GM12878 (cell line): Measurements from ENCODE around the gene IL1R2. TPM values are rescaled to one million over a fixed set of nuclear protein-coding genes. Genes with fewer than 3 reads are reported as not detected.
"Not testable (repeated sequence)": the region's sequence is repeated elsewhere in the genome, so short reads cannot be mapped to it uniquely, and the experiment has no call there.

ENCODE experiments used
- ATAC-seq: fragments of 200-7000 bp; cut with Tn5 transposase; 3 replicates; pipeline ENCODE4 v1.9.1; 2020; ENCODE audit warnings: mild to moderate bottlenecking, moderate library complexity
- BruUV-seq: library from RNA; stranded (reverse); fragments of 400-500 nt; replicated peaks from 2 replicates; lab custom pipeline; 2021; lab: Mats Ljungman, UMichigan
- CTCF ChIA-PET: fragments of 300-600 bp; sonication (Branson Sonifier 250); formaldehyde crosslinking; extraction: SDS; loops from one replicate; lab custom pipeline; 2021; ENCODE audit warnings: inconsistent platforms; lab: Yijun Ruan, JAX
- POLR2A ChIA-PET: fragments of 350-600 bp; formaldehyde crosslinking; extraction: SDS; loops from one replicate; lab custom pipeline; 2021; ENCODE audit warnings: inconsistent platforms; lab: Charles Lee
- RAD21 ChIA-PET: fragments of 300-600 bp; sonication (Branson Sonifier 250); formaldehyde crosslinking; loops from one replicate; lab custom pipeline; 2023; ENCODE audit warnings: antibody characterized with exemption; ENCODE audit not compliant: unreplicated experiment; lab: Charles Lee
- SMC1A ChIA-PET: fragments of 300-600 bp; sonication (Branson Sonifier 250); formaldehyde crosslinking; loops from one replicate; lab custom pipeline; 2023; ENCODE audit not compliant: unreplicated experiment, uncharacterized antibody; lab: Charles Lee
- DNase-seq: peaks from one replicate; pipeline ENCODE4 v3.0.0-alpha.2; 2011; ENCODE audit warnings: low read depth, low spot score
- FAIRE-seq: peaks from 3 replicates; lab custom pipeline; 2011; peaks lifted over from hg19 to GRCh38; lab: Jason Lieb, UNC
- H2AFZ ChIP-seq: 2 replicates; pipeline ENCODE4 v1.6.0; 2011; ENCODE audit warnings: low read depth, low read length, control low read depth; ENCODE audit not compliant: control insufficient read depth
- H3K27ac ChIP-seq: 2 replicates; pipeline ENCODE4 v1.5.1; 2011; ENCODE audit warnings: control low read depth; ENCODE audit not compliant: control insufficient read depth, insufficient read depth
- H3K27me3 ChIP-seq, 2 experiments: replicated peaks in 1 of 2; 2 replicates each; pipeline versions ENCODE4 v1.6.0 to v1.6.1; 2011; ENCODE audit warnings: low read length in 1 of 2; ENCODE audit not compliant: control insufficient read depth in 2 of 2, insufficient read depth in 2 of 2
- H3K36me3 ChIP-seq, 2 experiments: 2 replicates each; pipeline ENCODE4 v1.5.1; 2011; ENCODE audit warnings: low read length in 1 of 2; ENCODE audit not compliant: control insufficient read depth in 2 of 2, insufficient read depth in 2 of 2
- H3K4me1 ChIP-seq: 2 replicates; pipeline ENCODE4 v1.6.1; 2011; ENCODE audit warnings: mild to moderate bottlenecking, low read length, moderate library complexity, mixed read lengths; ENCODE audit not compliant: control insufficient read depth, insufficient read depth
- H3K4me2 ChIP-seq: 2 replicates; pipeline ENCODE4 v1.6.0; 2011; ENCODE audit warnings: control low read depth; ENCODE audit not compliant: control insufficient read depth, insufficient read depth
- H3K4me3 ChIP-seq: fragments of 200-600 bp; sonication (generic); 2 replicates; pipeline ENCODE4 v1.5.1; 2016
- H3K79me2 ChIP-seq: 2 replicates; pipeline ENCODE4 v1.6.0; 2011; ENCODE audit warnings: low read length; ENCODE audit not compliant: control insufficient read depth, insufficient read depth
- H3K9ac ChIP-seq: 2 replicates; pipeline ENCODE4 v1.8.0; 2011; ENCODE audit warnings: low read length, control low read depth, mixed read lengths; ENCODE audit not compliant: control insufficient read depth, insufficient read depth
- H3K9me3 ChIP-seq: replicated peaks from 3 replicates; pipeline ENCODE4 v1.5.1; 2011; ENCODE audit warnings: mild to moderate bottlenecking, low read length; ENCODE audit not compliant: control insufficient read depth, insufficient read depth
- H4K20me1 ChIP-seq: 2 replicates; pipeline ENCODE4 v1.6.0; 2011; ENCODE audit not compliant: control insufficient read depth, insufficient read depth
- CBX5 ChIP-seq: sonication (generic); IDR thresholded peaks from 2 replicates; pipeline ENCODE4 v1.6.1; 2016; ENCODE audit warnings: low read depth, moderate library complexity, mild to moderate bottlenecking, inconsistent platforms
- ETV6 ChIP-seq, 2 experiments: fragments of 450-650 bp in 1 of 2; IDR thresholded peaks in 1 of 2; conservative IDR thresholded peaks in 1 of 2; 2 replicates each; pipeline ENCODE4 v1.6.1; 2014; ENCODE audit warnings: antibody characterized with exemption in 1 of 2, borderline replicate concordance in 1 of 2, low read depth in 1 of 2, mild to moderate bottlenecking in 1 of 2, moderate library complexity in 1 of 2
- GABPA ChIP-seq: IDR thresholded peaks from 2 replicates; pipeline ENCODE4 v1.6.1; 2014; ENCODE audit warnings: antibody characterized with exemption, low read depth, mild to moderate bottlenecking, inconsistent platforms
- IKZF1 ChIP-seq: fragments of 450-650 bp; conservative IDR thresholded peaks from 2 replicates; pipeline ENCODE4 v1.6.1; 2017; ENCODE audit warnings: antibody characterized with exemption, mild to moderate bottlenecking
- IKZF2 ChIP-seq, 2 experiments: fragments of 450-650 bp; IDR thresholded peaks; 2 replicates each; pipeline ENCODE4 v1.6.1; 2017; ENCODE audit warnings: mild to moderate bottlenecking in 2 of 2, moderate library complexity in 2 of 2
- JUND ChIP-seq: IDR thresholded peaks from 2 replicates; pipeline ENCODE4 v1.6.1; 2012; ENCODE audit warnings: low read depth, mild to moderate bottlenecking, low read length, improper control_type of control experiment, moderate library complexity
- KLF5 ChIP-seq: fragments of 450-650 bp; IDR thresholded peaks from 2 replicates; pipeline ENCODE4 v1.6.1; 2014; ENCODE audit warnings: mild to moderate bottlenecking; ENCODE audit not compliant: partially characterized antibody
- MTA2 ChIP-seq: fragments of 450-650 bp; IDR thresholded peaks from 2 replicates; pipeline ENCODE4 v1.6.1; 2016; ENCODE audit warnings: low read depth, mild to moderate bottlenecking, moderate library complexity
- PAX8 ChIP-seq: fragments of 450-650 bp; IDR thresholded peaks from 2 replicates; pipeline ENCODE4 v1.6.1; 2017; ENCODE audit warnings: mild to moderate bottlenecking, moderate library complexity
- RB1 ChIP-seq: fragments of 450-650 bp; formaldehyde crosslinking; IDR thresholded peaks from 2 replicates; pipeline ENCODE4 v1.6.1; 2017; ENCODE audit warnings: mild to moderate bottlenecking, borderline replicate concordance
- RUNX3 ChIP-seq: IDR thresholded peaks from 2 replicates; pipeline ENCODE4 v1.6.1; 2012; ENCODE audit warnings: low read length, inconsistent platforms
- STAT3 ChIP-seq: IDR thresholded peaks from 2 replicates; pipeline ENCODE4 v1.6.1; 2011; ENCODE audit warnings: low read depth, low read length, improper control_type of control experiment
- TCF12 ChIP-seq: IDR thresholded peaks from 2 replicates; pipeline ENCODE4 v1.6.1; 2011; ENCODE audit warnings: low read depth, mild to moderate bottlenecking, low read length
- YBX1 ChIP-seq: fragments of 450-650 bp; IDR thresholded peaks from 2 replicates; pipeline ENCODE4 v1.6.1; 2016; ENCODE audit warnings: antibody characterized with exemption
- ZZZ3 ChIP-seq: IDR thresholded peaks from 2 replicates; pipeline ENCODE4 v1.6.1; 2011; ENCODE audit warnings: low read depth; ENCODE audit not compliant: control insufficient read depth, insufficient read length
- WGBS: methylation state at CpG from one replicate; pipeline ENCODE4 v1.1.6; 2016; ENCODE audit warnings: low lambda C conversion rate; ENCODE audit not compliant: insufficient replicate concordance, insufficient coverage; ENCODE audit errors: missing lambda C conversion rate; 5-methylcytosine and 5-hydroxymethylcytosine counted together
- in situ Hi-C: fragments of 300-500 bp; cut with MboI; formaldehyde crosslinking; loops from 9 replicates; pipeline ENCODE4 v1.14.3; 2018; ENCODE audit warnings: mixed read lengths
- intact Hi-C: fragments of 100-400 bp; cut with micrococcal nuclease; formaldehyde crosslinking; loops from one replicate; pipeline ENCODE4 v1.14.2; 2022; ENCODE audit not compliant: unreplicated experiment
- polyA plus RNA-seq, 11 experiments: library from polyadenylated mRNA; depleted of rRNA in 4 of 11; unstranded in 6 of 11; stranded (reverse) in 5 of 11; fragments of >200 nt; fragmentation: Nextera tagmentation in 4 of 11; fragmentation: Illumina TruSeq in 1 of 11; extraction: Ambion mirVana in 4 of 11; extraction: Trizol in 1 of 11; gene quantifications; 1 replicate in 1 of 11; 2 replicates in 10 of 11; pipeline versions ENCODE4 v1.2.1 to v1.2.3, GENCODE V29; 2011 to 2016; ENCODE audit warnings: inconsistent platforms in 2 of 11, missing spikeins in 2 of 11, low read depth in 1 of 11
- total RNA-seq, 4 experiments: library from RNA; depleted of rRNA in 3 of 4; stranded (reverse); fragments of >200 nt in 3 of 4; fragmentation: Illumina TruSeq in 1 of 4; extraction: Trizol in 1 of 4; gene quantifications; 2 replicates each; pipeline versions ENCODE4 v1.2.1 to v1.2.3, GENCODE V29; 2013 to 2021
- TF ChIP-seq, protein P1 (sequence below): fragments of 450-650 bp; formaldehyde crosslinking; IDR thresholded peaks from 2 replicates; pipeline ENCODE4 v1.4.0; 2020; ENCODE audit warnings: mild to moderate bottlenecking, moderate library complexity

Gene IL1R2
- total and polyA plus RNA-seq, 10 of the 15 experiments (the other 5 are each of a cell fraction or from before 2014, with no cell fraction given), result 0.44 to 6.4 (median 0.62) TPM

DNA sequence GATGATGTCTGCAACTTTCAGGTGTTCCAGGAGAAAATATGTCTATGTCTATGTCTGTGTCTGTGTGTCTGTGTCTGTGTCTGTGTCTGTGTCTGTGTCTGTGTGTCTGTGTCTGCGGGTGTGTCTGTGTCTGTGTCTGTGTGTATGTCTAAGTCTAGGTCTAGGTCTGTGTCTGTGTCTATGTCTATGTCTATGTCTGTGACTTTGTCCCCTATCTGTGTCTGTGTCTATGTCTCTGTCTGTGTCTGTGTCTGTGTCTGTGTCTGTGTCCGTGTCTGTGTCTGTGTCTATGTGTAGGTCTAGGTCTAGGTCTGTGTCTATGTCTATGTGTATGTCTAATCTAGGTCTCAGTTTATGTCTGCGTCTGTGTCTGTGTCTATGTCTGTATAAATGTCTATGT lies 10.5 kb downstream of the IL1R2 start:
- in situ Hi-C loops (no loop called here), intact Hi-C loops (no loop called here)
- POLR2A ChIA-PET, result no interaction called here
- peaks cover 9% of the 10 kb centered on the region for H3K4me1 ChIP-seq
- H4K20me1 ChIP-seq, result no peaks in the 10 kb centered on the region
- no TSS peak for BruUV-seq
- CTCF ChIA-PET, result interaction anchor here (0.8 to 4.3 kb wide), 5 partner anchors 12 to 238 kb away, joined by 3 to 71 read pairs (median 20); no protein-coding TSS in a partner anchor
- SMC1A ChIA-PET, result interaction anchor here (1.5 to 4.8 kb wide), 6 partner anchors 11 to 441 kb away, joined by 6 to 64 read pairs (median 24); no protein-coding TSS in a partner anchor
- no peak overlapping the region for H3K4me3 ChIP-seq
- no peaks in the 10 kb centered on the region for H3K36me3 ChIP-seq
- H3K4me2 ChIP-seq, result no peak overlapping the region; the same call in 1 of the 2 replicates
- no peak for DNase-seq
- 46% methylated on average over 3 of the region's 3 CpGs for WGBS
- H2AFZ ChIP-seq, result no peak overlapping the region
- TF ChIP-seq GABPA (no peak), ETV6 (conservative IDR thresholded peaks at IDR 0.05 in 1 of 2, IDR thresholded peaks at IDR 0.05 in 1 of 2; ENCODE audit: borderline replicate concordance in 1 of 2, low read depth in 1 of 2) (no peak), RUNX3 (no peak), PAX8 (no peak), STAT3 (no peak), CBX5 (no peak), JUND (no peak), RB1 (no peak), IKZF1 (no peak), ZZZ3 (no peak), MTA2 (no peak), KLF5 (no peak), IKZF2 (IDR thresholded peaks at IDR 0.05) (no peak), TCF12 (no peak), YBX1 (no peak)
- TF ChIP-seq, protein P1, sequence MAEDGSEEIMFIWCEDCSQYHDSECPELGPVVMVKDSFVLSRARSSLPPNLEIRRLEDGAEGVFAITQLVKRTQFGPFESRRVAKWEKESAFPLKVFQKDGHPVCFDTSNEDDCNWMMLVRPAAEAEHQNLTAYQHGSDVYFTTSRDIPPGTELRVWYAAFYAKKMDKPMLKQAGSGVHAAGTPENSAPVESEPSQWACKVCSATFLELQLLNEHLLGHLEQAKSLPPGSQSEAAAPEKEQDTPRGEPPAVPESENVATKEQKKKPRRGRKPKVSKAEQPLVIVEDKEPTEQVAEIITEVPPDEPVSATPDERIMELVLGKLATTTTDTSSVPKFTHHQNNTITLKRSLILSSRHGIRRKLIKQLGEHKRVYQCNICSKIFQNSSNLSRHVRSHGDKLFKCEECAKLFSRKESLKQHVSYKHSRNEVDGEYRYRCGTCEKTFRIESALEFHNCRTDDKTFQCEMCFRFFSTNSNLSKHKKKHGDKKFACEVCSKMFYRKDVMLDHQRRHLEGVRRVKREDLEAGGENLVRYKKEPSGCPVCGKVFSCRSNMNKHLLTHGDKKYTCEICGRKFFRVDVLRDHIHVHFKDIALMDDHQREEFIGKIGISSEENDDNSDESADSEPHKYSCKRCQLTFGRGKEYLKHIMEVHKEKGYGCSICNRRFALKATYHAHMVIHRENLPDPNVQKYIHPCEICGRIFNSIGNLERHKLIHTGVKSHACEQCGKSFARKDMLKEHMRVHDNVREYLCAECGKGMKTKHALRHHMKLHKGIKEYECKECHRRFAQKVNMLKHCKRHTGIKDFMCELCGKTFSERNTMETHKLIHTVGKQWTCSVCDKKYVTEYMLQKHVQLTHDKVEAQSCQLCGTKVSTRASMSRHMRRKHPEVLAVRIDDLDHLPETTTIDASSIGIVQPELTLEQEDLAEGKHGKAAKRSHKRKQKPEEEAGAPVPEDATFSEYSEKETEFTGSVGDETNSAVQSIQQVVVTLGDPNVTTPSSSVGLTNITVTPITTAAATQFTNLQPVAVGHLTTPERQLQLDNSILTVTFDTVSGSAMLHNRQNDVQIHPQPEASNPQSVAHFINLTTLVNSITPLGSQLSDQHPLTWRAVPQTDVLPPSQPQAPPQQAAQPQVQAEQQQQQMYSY, result no peak
- RAD21 ChIA-PET, result interaction anchor here (4.2 to 4.3 kb wide), 2 partner anchors 118 to 238 kb away, joined by 36 to 59 read pairs; no protein-coding TSS in a partner anchor
- no peak for ATAC-seq
- no peak overlapping the region for H3K9ac ChIP-seq
- no peak overlapping the region for H3K27ac ChIP-seq
- no peaks in the 10 kb centered on the region; the same call in 1 of the 2 replicates for H3K79me2 ChIP-seq
- no peaks in the 10 kb centered on the region for H3K9me3 ChIP-seq
- no peak for FAIRE-seq
- no peaks in the 10 kb centered on the region; a peak in 1 of 4 replicates for H3K27me3 ChIP-seq

DNA sequence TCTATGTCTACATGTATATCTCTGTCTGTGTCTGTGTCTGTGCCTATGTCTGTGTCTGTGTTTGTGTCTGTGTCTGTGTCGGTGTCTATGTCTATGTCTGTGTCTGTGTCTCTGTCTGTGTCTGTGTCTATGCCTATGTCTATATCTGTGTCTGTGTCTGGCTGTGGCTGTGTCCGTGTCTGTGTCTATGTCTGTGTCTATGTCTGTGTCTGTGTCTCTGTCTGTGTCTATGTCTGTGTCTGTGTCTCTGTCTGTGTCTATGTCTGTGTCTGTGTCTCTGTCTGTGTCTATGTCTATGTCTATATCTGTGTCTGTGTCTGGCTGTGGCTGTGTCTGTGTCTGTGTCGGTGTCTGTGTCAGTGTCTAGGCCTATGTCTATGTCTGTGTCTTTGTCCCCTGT lies 11.1 kb downstream of the IL1R2 start:
- FAIRE-seq, H3K4me2 ChIP-seq, H2AFZ ChIP-seq, H3K4me3 ChIP-seq, H3K27ac ChIP-seq, H3K27me3 ChIP-seq, intact Hi-C loops, POLR2A ChIA-PET, BruUV-seq, SMC1A ChIA-PET, in situ Hi-C loops, H3K4me1 ChIP-seq, ATAC-seq, H3K36me3 ChIP-seq, H3K9me3 ChIP-seq, H4K20me1 ChIP-seq, H3K9ac ChIP-seq, CTCF ChIA-PET, DNase-seq, H3K79me2 ChIP-seq, RAD21 ChIA-PET: not testable (repeated sequence)
- WGBS, result 72% methylated on average over 3 of the region's 3 CpGs
